GM19099 (cell line): ENCODE results near the gene BLZF1.

Experiments used
- POLR2A ChIP-seq: IDR thresholded peaks from 3 replicates; pipeline ENCODE4 v1.6.1; 2011; ENCODE audit warnings: low read depth; ENCODE audit not compliant: insufficient read length; ENCODE audit errors: extremely low read depth

BLZF1 gene

GRCh38 chr1:169421309-169421708, 53.3 kb downstream of the BLZF1 start:
- no peak for TF ChIP-seq POLR2A

- no peak for TF ChIP-seq POLR2A
Measured at GRCh38 chr1:169426174-169426705, 58.2 kb downstream of the BLZF1 start.

DNA sequence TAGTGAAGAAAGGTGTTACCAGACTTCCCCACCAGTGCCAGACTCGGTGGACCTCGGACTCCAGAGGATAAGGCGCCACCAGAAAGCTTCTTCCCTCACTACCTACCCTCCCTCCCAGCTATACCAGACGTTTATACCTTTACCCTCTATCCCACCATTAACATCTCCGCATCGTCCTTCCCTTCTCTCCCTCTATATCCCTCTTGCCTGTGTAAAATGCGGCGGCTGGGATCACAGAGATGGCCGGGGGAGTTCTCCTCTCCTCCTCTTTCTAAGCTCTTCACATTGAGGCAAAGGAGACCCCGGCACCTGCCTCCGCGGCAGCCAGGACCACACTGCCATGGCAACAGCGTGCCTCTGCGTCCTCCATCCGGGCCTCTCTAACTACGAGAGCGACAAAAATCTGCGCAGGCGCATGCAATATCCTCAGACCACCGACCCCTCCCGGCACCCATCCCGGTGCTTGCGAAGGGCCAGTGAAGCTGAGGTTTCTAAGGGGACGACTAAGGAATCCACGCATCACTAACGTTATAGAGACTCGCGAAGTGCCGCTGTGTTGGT, 59.2 kb downstream of the BLZF1 start, which contains the start of gene CCDC181:
TSS of gene CCDC181 (minus strand) at position 394 of the 561 bp plus-strand sequence. CDS start 2,547 bp downstream, outside the sequence.
- TF ChIP-seq POLR2A = no peak
